WTC11 (cell line): ENCODE data around the gene ZNF519.

Source experiments
- CTCF ChIP-seq: fragments of 200-600 bp; IDR thresholded peaks from 2 replicates; pipeline ENCODE4 v1.8.0; 2022; ENCODE audit warnings: antibody characterized with exemption
- ELF4 ChIP-seq: sonication (generic); formaldehyde crosslinking; IDR thresholded peaks from 2 replicates; pipeline ENCODE4 v1.8.1; 2022; ENCODE audit warnings: low read depth, mild to moderate bottlenecking, moderate library complexity, missing genetic modification reagents
- FOXJ3 ChIP-seq: sonication (generic); formaldehyde crosslinking; IDR thresholded peaks from 2 replicates; pipeline ENCODE4 v1.9.0; 2021; ENCODE audit warnings: missing genetic modification reagents, mild to moderate bottlenecking, borderline replicate concordance
- GABPB1 ChIP-seq: sonication (generic); formaldehyde crosslinking; IDR thresholded peaks from 2 replicates; pipeline ENCODE4 v1.8.1; 2023; ENCODE audit warnings: mild to moderate bottlenecking, missing genetic modification reagents
- MAX ChIP-seq: sonication (generic); formaldehyde crosslinking; IDR thresholded peaks from 2 replicates; pipeline ENCODE4 v1.8.0; 2022; ENCODE audit warnings: mild to moderate bottlenecking, missing genetic modification reagents
- NFE2L1 ChIP-seq: sonication (generic); formaldehyde crosslinking; IDR thresholded peaks from 2 replicates; pipeline ENCODE4 v1.8.1; 2023; ENCODE audit warnings: missing genetic modification reagents
- PRRX2 ChIP-seq: fragments of 250-450 bp; sonication (Bioruptor Pico); IDR thresholded peaks from 2 replicates; pipeline ENCODE4 v1.8.0; 2021; ENCODE audit warnings: mild to moderate bottlenecking
- SP1 ChIP-seq: sonication (generic); formaldehyde crosslinking; conservative IDR thresholded peaks from 2 replicates; pipeline ENCODE4 v1.8.1; 2022; ENCODE audit warnings: missing genetic modification reagents
- ZNF232 ChIP-seq: sonication (generic); formaldehyde crosslinking; IDR thresholded peaks from 2 replicates; pipeline ENCODE4 v1.8.0; 2022; ENCODE audit warnings: mild to moderate bottlenecking, missing genetic modification reagents

- TF ChIP-seq FOXJ3 (no peak), CTCF (no peak), ZNF232 (CRISPR knock-in tag) (no peak), NFE2L1 (CRISPR knock-in tag) (no peak), GABPB1 (CRISPR knock-in tag) (no peak), ELF4 (CRISPR knock-in tag) (no peak), MAX (CRISPR knock-in tag) (no peak), PRRX2 (no peak), SP1 (CRISPR knock-in tag) (no peak)
Measured at GRCh38 chr18:14092625-14093306, 39.5 kb downstream of the ZNF519 start.
